ENCODE data around the gene GNPTG. TPM values are rescaled to one million over a fixed set of nuclear protein-coding genes. Genes with fewer than 3 reads are reported as not detected.

The GNPTG gene
- total and polyA plus RNA-seq, 2 donors (not counting 1 experiment from before 2014, with no cell fraction given), result 76.0 to 109 TPM

GRCh38 chr16:1308977-1309885 is 42.5 kb upstream of the GNPTG start, which contains the start of gene UBE2I:
UBE2I (plus strand) TSS chr16:1309636; CDS start chr16:1314031, 4,395 bp downstream.
- POLR2A ChIA-PET, result interaction anchor here (0.7 to 2.2 kb wide), 9 partner anchors 12 to 303 kb away, joined by 3 to 14 read pairs (median 4); partner anchors contain the start of genes CRAMP1 and IFT140
- H3K27me3 ChIP-seq (replicated peaks in 1 of 4; ENCODE audit: control extremely low read depth in 1 of 4, control insufficient read depth in 3 of 4, insufficient read depth in 4 of 4, low read length in 3 of 4), result no peaks in the 10 kb centered on the region
- CTCF ChIA-PET, result no interaction called here
- H3K9me3 ChIP-seq (ENCODE audit: control extremely low read depth in 1 of 3, control insufficient read depth in 2 of 3, insufficient read depth in 1 of 3, low read length in 2 of 3), result peaks cover 0 to 7% (median 0%) of the 10 kb centered on the region in 3 donors
- under 1% methylated on average over 116 of the region's 117 CpGs for WGBS (ENCODE audit: insufficient coverage)
- intact Hi-C loops (cut with micrococcal nuclease), result loop anchor here (1.0 to 10.0 kb wide), 4 partner anchors 22 to 1716 kb away; partner anchors contain the start of genes HCFC1R1, THOC6, TNFRSF12A and UQCC4
- peak within 1 kb of the TSS; percentile 99 for H2AFZ ChIP-seq (ENCODE audit: insufficient read depth, low read depth, low read length, poor library complexity, severe bottlenecking)
- DNase-seq (peak; percentile 100), ATAC-seq (ENCODE audit: low read depth) (peak; percentile 74)
- Mint-ChIP-seq H3K4me1 (peaks cover 52% of the 10 kb centered on the region), H3K27me3 (no peaks in the 10 kb centered on the region), H3K27ac (peak within 1 kb of the TSS; percentile 100), H3K4me3 (peak within 1 kb of the TSS; percentile 99), H3K9me3 (ENCODE audit: insufficient read depth) (no peaks in the 10 kb centered on the region)
- H3K79me2 ChIP-seq (ENCODE audit: control insufficient read depth, insufficient read depth, low read length), result peaks cover 58% of the 10 kb centered on the region
- peaks cover 0 to 24% of the 10 kb centered on the region in 2 experiments for H3K36me3 ChIP-seq (replicated peaks in 1 of 2; ENCODE audit: control extremely low read depth in 1 of 2, control insufficient read depth in 1 of 2, extremely low read depth in 1 of 2, insufficient read depth in 2 of 2, low read length in 1 of 2)
- H3K4me1 ChIP-seq (ENCODE audit: control insufficient read depth in 2 of 2, insufficient read depth in 2 of 2, low read length in 2 of 2), result peaks cover 41 to 65% of the 10 kb centered on the region in 2 donors
- H3K9ac ChIP-seq (ENCODE audit: low read length), result peak within 1 kb of the TSS; percentile 100
- peaks cover 43% of the 10 kb centered on the region for H4K20me1 ChIP-seq (ENCODE audit: control insufficient read depth, insufficient read depth, low read length, poor library complexity, severe bottlenecking)
- no peak for TF ChIP-seq CTCF (IDR thresholded peaks at IDR 0.05)
- TF ChIP-seq EZH2 (IDR thresholded peaks at IDR 0.05; ENCODE audit: borderline replicate concordance, insufficient read depth, low read depth, low read length, poor library complexity, severe bottlenecking), result peak; percentile 98
- H3K4me2 ChIP-seq (replicated peaks; ENCODE audit: low read depth, low read length, poor library complexity, severe bottlenecking), result peak within 1 kb of the TSS; percentile 91
- peak within 1 kb of the TSS; percentile 99 to 100 for H3K27ac ChIP-seq (ENCODE audit: low read length in 2 of 2)
- peak within 1 kb of the TSS; percentile 80 to 90 (median 86) for H3K4me3 ChIP-seq (ENCODE audit: control extremely low read depth in 1 of 5, extremely low read depth in 1 of 5, insufficient read depth in 1 of 5, low read depth in 2 of 5, low read length in 4 of 5)
